MM.1S (cell line): ENCODE measurements around the gene TFPI2.

Experiments used
- CTCF ChIP-seq: fragments of 300-600 bp; sonication (generic); IDR thresholded peaks from 2 replicates; pipeline ENCODE4 v1.5.1; 2016; ENCODE audit warnings: antibody characterized with exemption, low read length, mixed read lengths
- EZH2 ChIP-seq: fragments of 300-600 bp; sonication (generic); optimal IDR thresholded peaks from 2 replicates; pipeline ENCODE3; 2017; ENCODE audit warnings: low read depth, mild to moderate bottlenecking, antibody characterized with exemption, low read length, mixed read lengths
- EZH2phosphoT487 ChIP-seq: fragments of 300-600 bp; sonication (generic); IDR thresholded peaks from 2 replicates; pipeline ENCODE4 v1.6.1; 2018; ENCODE audit warnings: antibody characterized with exemption, low read length

DNA sequence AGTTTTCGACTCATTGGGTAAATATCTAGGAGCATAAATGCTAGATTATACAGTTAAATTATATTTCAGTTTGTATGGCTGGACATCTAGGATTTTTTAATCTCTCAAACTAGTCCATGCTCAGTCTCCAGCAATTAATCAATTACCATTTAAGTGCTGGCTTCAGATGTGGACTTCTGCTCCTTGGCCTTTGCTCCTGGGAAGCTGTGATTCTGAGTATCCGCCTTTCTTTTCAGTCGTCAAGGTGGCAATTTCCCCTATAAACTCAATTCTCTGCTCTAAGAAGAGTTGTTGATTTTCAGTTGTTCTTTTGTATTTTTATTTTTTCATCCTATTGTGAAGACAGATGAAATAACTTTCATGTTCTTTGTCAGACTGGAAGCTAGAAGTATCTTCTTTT is 23.7 kb downstream of the TFPI2 start:
- no peak for TF ChIP-seq CTCF
- TF ChIP-seq EZH2phosphoT487: no peak
- no peak for TF ChIP-seq EZH2
